Upper lobe of left lung (tissue), 6 donors: Measurements from ENCODE around the gene GUCA2B. TPM values are rescaled to one million over a fixed set of nuclear protein-coding genes. Genes with fewer than 3 reads are reported as not detected.
A peak's percentile ranks its signal among the peaks of the same experiment; 100 is the strongest.

Source experiments
- ATAC-seq, 2 donors: fragments of 200-7000 bp; cut with Tn5 transposase; one replicate each; pipeline ENCODE4 v1.9.1; 2022; ENCODE audit warnings: mild to moderate bottlenecking in 2 of 2, moderate library complexity in 2 of 2; ENCODE audit not compliant: low FRiP score in 2 of 2
- DNase-seq, 2 donors: peaks; one replicate each; pipeline ENCODE4 v3.0.0-alpha.2; 2019 to 2020
- H3K27ac ChIP-seq, 4 donors: fragments of 200-600 bp; sonication (generic); one replicate each; pipeline ENCODE4 v1.5.1; 2016 to 2019
- H3K27me3 ChIP-seq, 4 donors: fragments of 200-600 bp; sonication (generic); one replicate each; pipeline ENCODE4 v1.5.1; 2017 to 2019
- H3K36me3 ChIP-seq, 4 donors: fragments of 200-600 bp; sonication (generic); one replicate each; pipeline ENCODE4 v1.5.1; 2016 to 2019
- H3K4me1 ChIP-seq, 4 donors: fragments of 200-600 bp; sonication (generic); one replicate each; pipeline ENCODE4 v1.5.1; 2018 to 2019
- H3K4me3 ChIP-seq, 4 donors: fragments of 200-600 bp; sonication (generic); one replicate each; pipeline ENCODE4 v1.5.1; 2017 to 2019; ENCODE audit warnings: mild to moderate bottlenecking in 2 of 4, moderate library complexity in 1 of 4
- H3K9me3 ChIP-seq, 4 donors: fragments of 200-600 bp; sonication (generic); one replicate each; pipeline ENCODE4 v1.5.1; 2018 to 2019
- EP300 ChIP-seq, 4 donors: sonication (generic); formaldehyde crosslinking; IDR thresholded peaks; one replicate each; pipeline ENCODE4 v1.5.1; 2017; ENCODE audit warnings: antibody characterized with exemption in 4 of 4, control low read depth in 2 of 4
- POLR2A ChIP-seq, 4 donors: fragments of 450-650 bp; IDR thresholded peaks; one replicate each; pipeline ENCODE4 v1.5.1; 2016 to 2017; ENCODE audit warnings: antibody characterized with exemption in 4 of 4, mild to moderate bottlenecking in 2 of 4
- POLR2AphosphoS5 ChIP-seq, 2 donors: sonication (generic); formaldehyde crosslinking; IDR thresholded peaks; one replicate each; pipeline ENCODE4 v1.5.1; 2017; ENCODE audit warnings: antibody characterized with exemption in 2 of 2
- WGBS, 2 donors: methylation state at CpG; one replicate each; pipeline ENCODE4 v1.1.5; 2017 to 2018; 5-methylcytosine and 5-hydroxymethylcytosine counted together
- total RNA-seq, 6 donors: library from RNA; depleted of rRNA in 4 of 6; stranded (reverse); fragments of >200 nt in 4 of 6; gene quantifications; one replicate each; pipeline versions ENCODE4 v1.1.0 to v1.2.1, GENCODE V29; 2016 to 2021
- TF ChIP-seq, protein P1 (sequence below), 6 experiments: fragments of 450-650 bp in 4 of 6; fragments of 200-600 bp in 2 of 6; sonication (generic) in 2 of 6; IDR thresholded peaks; one replicate each; pipeline ENCODE4 v1.5.1; 2016 to 2019; ENCODE audit warnings: antibody characterized with exemption in 6 of 6
- donor health status: DM: no; HTN: no; CAD: no; lungs with moderate emphysema.
- donor health status: DM: no; HTN: yes; CAD: no; lungs with severe emphysema.

GUCA2B gene
- total RNA-seq = not detected

DNA sequence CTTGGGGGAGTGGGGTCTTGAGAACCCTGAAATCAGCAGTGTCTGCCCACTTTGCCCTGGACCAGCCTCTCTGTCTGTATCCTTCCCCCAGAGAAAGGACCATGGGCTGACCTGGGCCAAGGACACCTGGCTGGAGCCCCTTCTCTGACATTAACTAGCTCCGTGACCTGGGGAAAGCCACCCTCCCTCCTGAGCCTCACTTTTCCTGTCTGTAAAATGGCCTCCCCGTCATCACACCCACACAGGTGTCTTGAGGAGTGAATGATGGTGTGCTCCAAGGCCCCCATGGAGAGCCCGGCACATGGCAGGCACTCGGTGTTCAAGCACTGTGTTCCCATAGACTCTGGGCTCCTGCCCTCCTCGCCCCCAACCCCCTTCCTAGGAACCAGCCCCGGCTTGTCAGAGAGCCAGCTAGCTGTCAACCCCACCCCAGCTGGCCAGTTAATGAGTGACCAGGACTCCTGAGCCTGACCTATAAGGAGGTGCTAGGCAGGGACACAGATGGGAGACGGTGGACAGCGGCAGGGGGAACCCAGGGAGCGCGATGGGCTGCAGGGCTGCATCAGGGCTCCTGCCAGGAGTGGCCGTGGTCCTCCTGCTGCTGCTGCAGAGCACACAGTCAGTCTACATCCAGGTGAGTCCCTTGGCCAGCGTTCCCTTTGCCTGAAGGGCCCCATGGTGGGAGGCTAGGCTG is at the start of gene GUCA2B:
Gene GUCA2B (plus strand): TSS at position 504 of the 694 bp plus-strand sequence. CDS start 41 bp downstream, at position 545.
- no peaks in the 10 kb centered on the region for H3K36me3 ChIP-seq
- no peaks in the 10 kb centered on the region for H3K4me1 ChIP-seq
- H3K27me3 ChIP-seq = no peaks in the 10 kb centered on the region
- peak in 1 of 2 donors; percentile 67 for DNase-seq
- TF ChIP-seq EP300 (IDR thresholded peaks at IDR 0.05) = no peak
- no peak for ATAC-seq
- no peak within 1 kb of the TSS for H3K27ac ChIP-seq
- no peak within 1 kb of the TSS for H3K4me3 ChIP-seq
- WGBS, 2 donors = 68 to 81% methylated on average over 7 to 9 of the region's 12 CpGs
- H3K9me3 ChIP-seq = no peaks in the 10 kb centered on the region

DNA sequence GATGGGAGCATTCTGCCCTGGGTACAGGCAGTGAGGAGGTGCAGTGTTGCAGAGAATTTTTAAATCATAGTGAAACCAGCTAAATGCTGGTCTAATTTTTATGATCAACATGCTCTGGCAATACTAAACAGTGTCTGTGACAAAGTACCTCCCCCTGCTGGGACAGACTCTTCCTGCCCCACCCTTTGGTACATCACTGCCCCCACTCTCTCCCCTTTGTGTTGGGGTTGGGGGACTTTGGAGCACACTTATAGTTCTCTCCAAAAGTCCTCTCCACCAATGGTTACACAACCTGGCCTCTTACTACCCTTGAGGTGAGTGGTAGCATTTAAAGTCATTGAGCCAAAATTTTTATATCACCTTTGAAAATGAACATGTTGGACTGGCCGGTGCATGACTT is 48.2 kb upstream of the GUCA2B start:
- Histone ChIP-seq H3K27ac (no peak overlapping the region), H3K4me1 (no peaks in the 10 kb centered on the region), H3K4me3 (no peak overlapping the region), H3K27me3 (no peaks in the 10 kb centered on the region), H3K9me3 (no peaks in the 10 kb centered on the region), H3K36me3 (no peaks in the 10 kb centered on the region)
- DNase-seq = no peak
- no peak for ATAC-seq
- TF ChIP-seq, protein P1, sequence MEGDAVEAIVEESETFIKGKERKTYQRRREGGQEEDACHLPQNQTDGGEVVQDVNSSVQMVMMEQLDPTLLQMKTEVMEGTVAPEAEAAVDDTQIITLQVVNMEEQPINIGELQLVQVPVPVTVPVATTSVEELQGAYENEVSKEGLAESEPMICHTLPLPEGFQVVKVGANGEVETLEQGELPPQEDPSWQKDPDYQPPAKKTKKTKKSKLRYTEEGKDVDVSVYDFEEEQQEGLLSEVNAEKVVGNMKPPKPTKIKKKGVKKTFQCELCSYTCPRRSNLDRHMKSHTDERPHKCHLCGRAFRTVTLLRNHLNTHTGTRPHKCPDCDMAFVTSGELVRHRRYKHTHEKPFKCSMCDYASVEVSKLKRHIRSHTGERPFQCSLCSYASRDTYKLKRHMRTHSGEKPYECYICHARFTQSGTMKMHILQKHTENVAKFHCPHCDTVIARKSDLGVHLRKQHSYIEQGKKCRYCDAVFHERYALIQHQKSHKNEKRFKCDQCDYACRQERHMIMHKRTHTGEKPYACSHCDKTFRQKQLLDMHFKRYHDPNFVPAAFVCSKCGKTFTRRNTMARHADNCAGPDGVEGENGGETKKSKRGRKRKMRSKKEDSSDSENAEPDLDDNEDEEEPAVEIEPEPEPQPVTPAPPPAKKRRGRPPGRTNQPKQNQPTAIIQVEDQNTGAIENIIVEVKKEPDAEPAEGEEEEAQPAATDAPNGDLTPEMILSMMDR (IDR thresholded peaks at IDR 0.05) = no peak
- no peak for TF ChIP-seq POLR2A (IDR thresholded peaks at IDR 0.05)
- no peak for TF ChIP-seq EP300 (IDR thresholded peaks at IDR 0.05)
- no peak for TF ChIP-seq POLR2AphosphoS5 (IDR thresholded peaks at IDR 0.05)
- WGBS, 2 donors = 58 to 73% methylated on average over 1 of the region's 1 CpG

DNA sequence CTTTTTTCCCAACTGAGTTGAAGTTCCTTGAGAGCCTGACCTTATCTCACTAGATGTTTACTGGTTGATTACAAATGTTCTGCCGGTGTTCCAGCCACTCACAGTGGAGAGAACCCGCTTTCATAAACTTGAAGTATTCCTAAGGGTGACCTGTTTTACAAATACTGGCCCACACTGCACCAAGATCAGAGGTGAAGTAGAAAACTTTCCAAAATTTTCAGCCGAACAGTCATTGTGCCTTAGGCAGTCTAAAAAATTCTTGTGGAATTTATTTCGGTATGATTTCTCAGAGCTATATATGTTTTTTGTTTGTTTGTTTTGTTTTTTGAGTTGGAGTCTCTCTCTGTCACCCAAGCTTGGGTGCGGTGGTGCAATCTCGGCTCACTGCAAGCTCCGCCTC is 44.9 kb upstream of the GUCA2B start:
- WGBS, 2 donors = 68 to 78% methylated on average over 7 of the region's 7 CpGs
- ATAC-seq (no peak), DNase-seq (no peak)
- Histone ChIP-seq H3K36me3 (no peaks in the 10 kb centered on the region), H3K27ac (no peak overlapping the region), H3K4me3 (no peak overlapping the region), H3K4me1 (no peaks in the 10 kb centered on the region), H3K27me3 (no peaks in the 10 kb centered on the region), H3K9me3 (no peaks in the 10 kb centered on the region)
- no peak for TF ChIP-seq POLR2A (IDR thresholded peaks at IDR 0.05)
- TF ChIP-seq POLR2AphosphoS5 (IDR thresholded peaks at IDR 0.05) = no peak
- no peak for TF ChIP-seq EP300 (IDR thresholded peaks at IDR 0.05)
- TF ChIP-seq, protein P1 (IDR thresholded peaks at IDR 0.05) = no peak

DNA sequence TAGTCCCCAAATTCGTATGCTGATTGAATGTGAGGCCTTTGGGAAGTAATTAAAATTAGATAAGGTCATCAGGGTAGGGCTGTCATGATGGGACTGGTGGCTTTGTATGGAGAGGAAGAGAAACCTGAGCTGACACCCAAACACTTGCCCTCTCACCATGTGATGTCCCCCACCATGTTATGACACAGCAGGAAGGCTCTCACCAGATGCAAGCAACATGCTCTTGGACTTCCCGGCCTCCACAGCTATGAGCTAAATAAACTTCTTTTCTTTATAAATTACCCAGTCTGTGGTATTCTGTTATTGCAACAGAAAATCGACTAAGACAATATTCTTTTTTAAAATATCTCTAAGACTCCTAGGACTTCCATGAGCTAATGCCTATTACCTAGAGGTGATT is 43.6 kb upstream of the GUCA2B start:
- no peak overlapping the region for H3K4me3 ChIP-seq
- no peaks in the 10 kb centered on the region for H3K27me3 ChIP-seq
- no peaks in the 10 kb centered on the region for H3K36me3 ChIP-seq
- TF ChIP-seq POLR2AphosphoS5 (IDR thresholded peaks at IDR 0.05) (no peak), POLR2A (IDR thresholded peaks at IDR 0.05) (no peak), EP300 (IDR thresholded peaks at IDR 0.05) (no peak)
- TF ChIP-seq, protein P1 (IDR thresholded peaks at IDR 0.05) = no peak
- ATAC-seq (no peak), DNase-seq (no peak)
- no peak overlapping the region for H3K27ac ChIP-seq
- 84 to 89% methylated on average over 3 of the region's 3 CpGs for WGBS, 2 donors
- no peaks in the 10 kb centered on the region for H3K4me1 ChIP-seq
- H3K9me3 ChIP-seq = no peaks in the 10 kb centered on the region

DNA sequence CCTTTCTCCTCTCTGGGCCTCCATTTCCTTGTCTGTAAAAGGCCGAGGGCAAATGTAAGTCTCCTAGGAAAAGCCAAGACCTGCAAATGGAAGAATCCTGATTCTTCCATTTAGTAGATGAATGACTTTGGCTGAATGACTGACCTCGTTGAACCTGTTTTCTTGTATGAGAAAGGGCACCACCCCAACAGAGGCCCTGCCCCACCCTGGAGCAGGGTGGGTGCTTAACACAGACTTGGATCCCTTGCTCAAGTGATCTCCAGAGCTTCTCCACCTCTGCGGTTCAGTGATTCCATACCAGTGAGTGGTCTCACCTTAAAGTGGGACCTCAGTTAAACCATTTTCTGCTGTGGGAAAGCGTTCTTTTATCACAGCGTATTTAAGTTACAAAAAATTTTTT is 39.0 kb upstream of the GUCA2B start:
- 77 to 79% methylated on average over 5 of the region's 5 CpGs for WGBS, 2 donors
- no peaks in the 10 kb centered on the region for H3K27me3 ChIP-seq
- H3K27ac ChIP-seq = no peak overlapping the region
- DNase-seq (no peak), ATAC-seq (no peak)
- no peak overlapping the region for H3K4me3 ChIP-seq
- no peaks in the 10 kb centered on the region for H3K36me3 ChIP-seq
- H3K9me3 ChIP-seq = no peaks in the 10 kb centered on the region
- no peak for TF ChIP-seq EP300 (IDR thresholded peaks at IDR 0.05)
- TF ChIP-seq POLR2AphosphoS5 (IDR thresholded peaks at IDR 0.05) = no peak
- TF ChIP-seq, protein P1 (IDR thresholded peaks at IDR 0.05) = no peak
- no peak for TF ChIP-seq POLR2A (IDR thresholded peaks at IDR 0.05)
- H3K4me1 ChIP-seq = no peaks in the 10 kb centered on the region
